Stimulated activated CD8-positive, alpha-beta memory T cell treated with anti-CD3 and anti-CD28 coated beads, Interleukin-4, amount 100 ng/mL, for 4 hours (primary cell): ENCODE measurements around the gene RUNDC1.

Source experiments
- DNase-seq, 2 donors: peaks; one replicate each; pipeline ENCODE4 v3.0.0-alpha.2; 2020; ENCODE audit warnings: low read depth in 2 of 2, low spot score in 1 of 2

Gene RUNDC1

GRCh38 chr17:43039646-43040045 is 59.3 kb downstream of the RUNDC1 start:
- no peak for DNase-seq

- no peak for DNase-seq
Measured at GRCh38 chr17:43040655-43041054, 60.3 kb downstream of the RUNDC1 start.

GRCh38 chr17:43042025-43042628 is 61.8 kb downstream of the RUNDC1 start:
- DNase-seq, result no peak
